ENCODE data around the gene C1QTNF6.
"Not testable (repeated sequence)": the region's sequence is repeated elsewhere in the genome, so short reads cannot be mapped to it uniquely, and the experiment has no call there.

The C1QTNF6 gene

GRCh38 chr22:37206841-37207821 is 19.1 kb upstream of the C1QTNF6 start:
- DNase-seq (ENCODE audit: low spot score): no peak

DNA sequence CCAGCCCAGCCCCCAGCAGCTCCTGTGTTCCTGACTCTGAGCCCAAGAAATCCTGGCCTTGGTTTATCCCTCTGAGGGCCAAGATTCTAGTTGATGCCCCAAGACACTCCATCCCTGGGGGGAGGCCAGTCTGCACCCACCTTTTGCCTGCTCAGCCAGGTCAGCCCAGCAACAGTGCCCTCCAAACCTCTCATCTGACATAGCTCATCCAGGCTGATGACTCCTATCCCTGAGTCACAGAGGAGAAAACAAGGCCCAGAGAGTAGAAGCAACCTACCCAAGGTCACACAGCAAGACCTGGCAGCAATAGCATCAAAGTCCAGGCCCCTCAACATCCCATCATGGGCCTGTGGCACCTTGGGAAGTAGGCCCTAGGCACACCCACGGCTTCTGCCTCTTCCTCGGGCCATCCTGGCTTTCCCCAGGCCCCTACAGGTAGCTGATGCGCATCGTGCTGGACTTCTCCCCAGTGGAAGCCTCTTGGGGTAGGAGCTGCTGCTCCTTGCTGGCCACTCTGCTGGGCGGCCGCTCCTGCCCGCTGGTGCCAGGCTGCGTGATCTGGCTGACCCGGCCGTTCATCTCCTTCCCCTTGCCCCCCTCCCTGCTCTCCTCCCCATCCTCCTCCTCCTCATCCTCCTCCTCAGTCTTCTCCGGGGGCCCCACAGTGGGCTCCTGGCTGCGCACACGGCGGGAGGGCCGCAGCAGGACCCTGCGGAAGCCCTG is 18.2 kb upstream of the C1QTNF6 start:
- DNase-seq (ENCODE audit: low spot score): no peak

- DNase-seq (ENCODE audit: low spot score): no peak
Measured at GRCh38 chr22:37205046-37205445, 17.0 kb upstream of the C1QTNF6 start.

DNA sequence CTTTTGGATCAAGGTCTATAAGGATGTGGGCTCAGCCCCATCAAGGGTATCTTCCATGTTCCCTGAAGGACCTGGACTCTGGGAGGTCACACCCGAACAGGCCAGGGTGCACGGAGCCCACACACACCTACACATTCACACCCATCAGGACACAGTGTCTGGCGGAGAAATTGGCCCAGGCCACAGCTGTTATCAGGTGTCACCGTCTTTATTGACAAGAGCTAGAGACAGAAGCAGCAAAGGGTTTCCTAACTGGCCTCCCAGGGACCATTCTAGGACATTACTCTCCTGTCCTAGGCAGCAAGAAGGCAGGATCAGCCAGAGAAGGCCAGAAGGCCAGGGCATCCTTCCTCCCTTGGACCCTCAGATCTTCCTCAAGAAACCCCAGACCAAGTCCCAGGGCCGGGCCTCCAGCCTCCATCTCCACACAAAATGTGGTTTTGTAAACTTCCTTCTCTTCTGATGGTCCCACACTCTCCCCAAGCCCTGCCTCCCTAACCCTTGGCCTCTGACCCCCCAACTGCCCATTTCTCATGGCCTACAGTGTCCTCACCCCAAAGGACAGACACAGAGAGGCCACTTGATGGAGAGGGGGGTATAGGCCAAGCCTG is 16.1 kb upstream of the C1QTNF6 start:
- DNase-seq (ENCODE audit: low spot score): no peak

DNA sequence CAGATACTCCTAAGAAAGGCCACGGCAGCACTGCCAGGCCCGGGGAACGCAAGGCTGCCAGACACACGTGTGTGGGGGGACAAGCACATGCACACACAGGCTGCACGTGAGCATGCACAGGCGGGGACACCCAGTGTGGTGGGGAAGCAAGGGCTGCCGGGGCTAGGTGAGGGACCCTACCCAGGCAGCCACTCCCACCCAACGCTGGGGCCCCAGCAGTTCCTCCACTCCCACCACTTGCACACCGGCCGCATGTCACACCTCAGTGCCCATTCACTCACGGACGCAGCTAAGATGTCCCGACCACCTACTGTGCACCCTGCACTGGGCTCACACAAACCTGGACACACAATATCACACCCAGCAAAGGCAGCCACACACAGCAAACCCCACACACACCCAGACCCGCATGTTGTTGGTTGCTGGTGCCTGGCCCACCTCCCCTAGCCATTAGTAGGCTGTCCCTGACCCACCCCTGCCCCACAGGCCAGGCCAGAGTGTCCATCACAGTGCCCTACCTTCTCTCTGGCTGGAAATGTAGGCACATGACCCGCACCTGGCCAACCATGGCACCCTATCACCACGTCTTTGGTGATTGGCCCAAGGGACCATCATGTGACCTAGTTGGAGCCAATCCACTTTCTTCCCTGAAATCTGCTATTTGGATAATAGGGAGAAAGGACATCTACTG is 15.5 kb upstream of the C1QTNF6 start:
- DNase-seq (ENCODE audit: low spot score): no peak

- DNase-seq (ENCODE audit: low spot score): no peak
Measured at GRCh38 chr22:37202716-37203115, 14.7 kb upstream of the C1QTNF6 start.

DNA sequence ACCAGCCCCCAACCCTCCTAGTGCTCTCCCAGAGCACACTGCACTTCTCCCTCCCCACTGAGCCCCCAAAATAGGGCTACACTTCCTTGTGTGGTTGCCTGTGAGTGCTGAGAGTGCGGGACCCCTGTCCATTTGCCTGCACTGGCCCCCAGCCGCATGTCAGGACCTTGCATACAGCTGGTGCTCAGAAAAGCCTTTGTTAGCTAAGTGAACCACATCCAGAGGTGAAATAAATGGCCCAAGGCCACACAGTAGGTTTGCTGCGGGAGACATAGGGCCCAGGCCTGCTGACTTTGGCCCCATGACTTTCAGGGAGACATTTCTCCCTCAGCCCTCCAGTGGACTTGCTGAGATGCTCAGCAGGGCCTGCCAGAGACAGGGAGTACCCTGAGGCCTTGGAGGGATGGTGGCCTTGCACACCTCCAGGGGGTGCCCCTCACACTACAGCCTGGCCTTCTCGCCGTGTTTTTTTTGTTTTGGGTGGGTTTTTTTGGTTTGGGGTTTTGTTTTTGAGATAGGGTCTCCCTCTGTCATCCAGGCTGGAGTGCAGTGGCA is 14.0 kb upstream of the C1QTNF6 start:
- DNase-seq (ENCODE audit: low spot score): no peak

- DNase-seq (ENCODE audit: low spot score): not testable (repeated sequence)
Measured at GRCh38 chr22:37201443-37201820, 13.4 kb upstream of the C1QTNF6 start.

GRCh38 chr22:37199760-37200108 is 11.7 kb upstream of the C1QTNF6 start:
- DNase-seq (ENCODE audit: low spot score): no peak

GRCh38 chr22:37199103-37199759 is 11.2 kb upstream of the C1QTNF6 start:
- DNase-seq (ENCODE audit: low spot score): peak; percentile 100

GRCh38 chr22:37198258-37199102 is 10.4 kb upstream of the C1QTNF6 start:
- peak; percentile 90 for DNase-seq (ENCODE audit: low spot score)

GRCh38 chr22:37197451-37198257 is 9.6 kb upstream of the C1QTNF6 start:
- no peak for DNase-seq (ENCODE audit: low spot score)

DNA sequence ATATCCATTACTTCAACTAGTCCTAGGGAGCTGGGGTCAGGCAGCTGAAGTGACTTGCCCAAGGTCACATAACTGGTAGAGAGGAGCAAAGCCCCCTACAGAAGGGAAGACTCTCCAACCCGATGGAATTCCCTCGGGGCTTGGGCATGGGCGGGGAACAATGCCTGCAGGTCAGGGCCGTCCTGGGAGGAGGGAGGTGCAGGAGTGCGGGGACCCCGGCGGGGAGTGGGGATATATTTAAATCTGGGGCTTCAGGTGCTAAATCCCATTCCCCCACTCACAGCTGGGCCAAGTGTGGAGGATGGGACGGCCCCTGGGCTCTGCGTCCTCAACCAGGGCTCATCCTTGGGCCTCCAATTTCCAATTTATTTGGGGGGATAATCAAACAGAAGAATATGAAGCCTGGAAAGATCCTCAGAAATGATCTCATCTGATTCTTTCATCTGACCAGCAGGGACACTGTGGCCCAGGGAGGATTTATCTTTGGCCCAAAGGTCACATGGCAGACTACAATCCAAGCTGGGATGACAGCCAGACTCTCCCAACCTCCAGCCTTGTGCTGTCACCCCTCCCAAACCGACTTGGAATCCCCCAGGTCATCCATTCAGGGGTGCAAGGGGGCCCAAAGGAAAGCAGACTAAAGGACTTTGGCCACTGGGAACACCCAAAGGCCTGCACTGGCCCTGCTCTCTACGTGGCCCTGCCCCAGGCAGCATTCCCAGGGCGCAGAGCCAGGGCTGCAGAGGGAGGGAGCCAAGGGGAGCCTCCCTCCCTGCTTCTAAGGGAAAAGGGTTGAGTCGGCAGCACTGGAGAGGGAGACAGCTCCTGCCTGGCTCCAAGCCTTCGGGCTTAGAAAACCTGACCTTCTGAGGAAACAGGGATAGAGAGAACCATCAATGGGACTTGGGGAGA is 8.7 kb upstream of the C1QTNF6 start:
- no peak for DNase-seq (ENCODE audit: low spot score)

DNA sequence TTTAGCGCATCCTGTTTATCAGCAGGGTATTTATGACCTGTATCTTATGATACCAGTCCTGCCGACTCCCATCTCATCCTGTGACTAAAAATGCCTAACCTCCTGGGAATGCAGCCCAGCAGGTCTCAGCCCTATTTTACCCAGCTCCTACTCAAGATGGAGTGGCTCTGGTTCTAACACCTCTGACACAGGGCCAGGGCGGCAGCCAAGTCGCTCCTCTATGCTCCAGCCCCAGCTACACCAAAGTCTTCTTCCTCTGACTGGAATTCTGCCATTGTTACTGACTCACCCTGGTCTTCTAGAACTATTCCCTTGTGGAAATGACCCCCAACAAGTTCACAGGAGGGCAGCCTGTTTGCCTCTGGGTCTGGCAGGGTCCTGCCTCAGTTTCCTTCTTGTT is 7.9 kb upstream of the C1QTNF6 start:
- DNase-seq (ENCODE audit: low spot score): no peak

DNA sequence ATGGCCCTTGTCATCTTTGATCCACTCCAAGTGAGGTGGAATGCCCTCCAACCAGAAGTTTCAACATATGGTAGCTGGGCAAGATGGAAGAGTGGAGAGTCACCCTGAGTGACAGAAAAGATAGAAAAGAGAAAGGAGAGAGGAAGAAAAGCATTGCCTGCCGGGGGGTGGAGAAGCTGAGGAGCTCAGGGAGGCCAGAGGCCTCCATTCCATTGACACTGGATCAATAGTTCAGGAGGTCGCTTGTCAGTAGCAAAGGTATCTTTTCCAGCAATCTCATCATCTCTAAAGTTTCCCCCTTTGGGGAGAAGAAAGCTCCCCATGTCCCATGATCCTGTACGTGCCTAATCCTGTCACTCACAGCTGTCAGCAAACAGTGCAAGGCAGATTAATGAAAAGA is 6.7 kb upstream of the C1QTNF6 start:
- no peak for DNase-seq (ENCODE audit: low spot score)

DNA sequence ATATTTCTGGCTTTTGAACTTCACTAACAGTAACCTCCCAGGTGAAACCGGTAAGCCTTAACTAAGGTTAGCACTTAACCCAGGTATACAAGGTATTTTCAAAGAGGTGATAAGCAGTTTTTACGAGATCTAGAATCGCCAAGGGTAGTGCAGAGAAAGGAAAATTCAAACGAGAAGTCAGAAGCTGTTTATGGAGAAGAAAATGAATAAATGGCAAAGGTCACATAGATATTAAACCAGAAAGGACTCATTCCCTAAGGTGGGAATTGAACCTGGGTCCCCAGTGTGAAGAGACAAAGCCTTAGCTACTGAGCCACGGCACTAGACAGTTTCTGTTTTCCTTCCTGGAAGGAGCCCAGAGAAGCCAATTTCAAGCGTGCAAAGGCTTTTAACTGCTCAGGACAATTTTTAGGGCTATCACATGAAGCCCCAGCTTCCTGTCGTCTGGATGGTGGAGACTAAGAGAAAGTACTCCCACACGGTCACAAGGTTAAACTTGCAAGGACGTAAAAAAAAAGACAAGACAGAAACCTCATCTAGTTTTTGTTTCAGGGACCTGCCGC is 5.7 kb upstream of the C1QTNF6 start:
- peak; percentile 58 for DNase-seq (ENCODE audit: low spot score)

GRCh38 chr22:37192741-37193140 is 4.7 kb upstream of the C1QTNF6 start:
- no peak for DNase-seq (ENCODE audit: low spot score)

DNA sequence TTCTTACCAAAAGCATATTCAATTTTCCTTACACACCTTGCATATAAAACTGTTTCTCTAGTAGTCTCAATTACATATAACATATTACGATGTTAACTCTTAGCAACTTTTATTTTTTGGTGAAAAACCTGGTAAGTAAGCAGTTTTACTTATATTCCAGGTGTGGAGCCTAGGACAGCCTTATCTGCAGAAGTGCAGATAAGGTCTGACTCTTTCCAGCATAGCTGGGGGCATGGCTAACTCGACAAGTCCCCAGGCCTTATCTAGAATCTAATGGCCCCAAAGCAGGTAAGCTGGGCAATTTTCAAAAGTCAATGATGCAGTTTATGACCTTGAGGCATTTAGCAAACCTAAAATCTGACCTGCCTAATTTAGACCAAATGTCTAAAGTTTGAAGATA is 4.2 kb upstream of the C1QTNF6 start:
- no peak for DNase-seq (ENCODE audit: low spot score)

Measured in activated CD4-positive, alpha-beta T cell treated with anti-CD3 and anti-CD28 coated beads, Interleukin-2, Interleukin-4, amounts not matched to agents 100 ng/mL and 50 ng/mL, durations not matched to agents 16 hours and 8 hours (primary cell).